ENCODE data around the gene OSBP. TPM values are rescaled to one million over a fixed set of nuclear protein-coding genes. Genes with fewer than 3 reads are reported as not detected.

The OSBP gene
- total RNA-seq, 1 experiment from 2014 or later = 43.8 TPM

DNA sequence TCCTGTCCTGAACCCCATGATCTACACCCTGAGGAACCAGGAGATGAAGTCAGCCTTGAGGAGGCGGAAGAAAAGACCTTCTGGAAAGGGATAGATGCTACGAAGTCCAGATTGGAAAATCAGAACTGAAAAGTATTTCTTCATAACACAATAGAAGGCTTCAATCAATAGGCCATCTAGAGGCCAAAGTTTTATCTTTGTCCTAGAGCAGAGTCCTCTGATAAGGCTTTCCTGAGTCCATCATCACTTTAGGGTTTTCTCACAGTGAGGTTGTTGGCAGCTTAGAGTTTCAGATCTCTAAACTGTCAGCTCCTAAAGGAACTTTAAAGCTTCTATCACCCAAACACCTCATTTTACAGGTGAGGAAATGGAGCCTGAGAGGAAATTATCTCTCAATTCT, 83.0 kb downstream of the OSBP start:
- Histone ChIP-seq H3K4me1 (ENCODE audit: control insufficient read depth in 1 of 2, insufficient read depth in 2 of 2, low read length in 2 of 2) (peaks cover 2 to 6% of the 10 kb centered on the region in 2 experiments; a peak in 3 of 4 replicates), H3K9me3 (ENCODE audit: control insufficient read depth in 1 of 2, insufficient read depth in 1 of 2, low read depth in 1 of 2, low read length in 2 of 2) (no peaks in the 10 kb centered on the region), H3K9ac (ENCODE audit: low read length) (no peak overlapping the region), H4K20me1 (ENCODE audit: insufficient read depth) (no peaks in the 10 kb centered on the region), H3K4me3 (replicated peaks in 1 of 2; ENCODE audit: low read depth in 1 of 2, low read length in 2 of 2) (no peak overlapping the region), H2AFZ (ENCODE audit: low read depth, low read length, poor library complexity, severe bottlenecking) (no peak overlapping the region), H3K27me3 (ENCODE audit: insufficient read depth, low read length) (no peaks in the 10 kb centered on the region), H3K4me2 (ENCODE audit: low read length) (no peak overlapping the region), H3K27ac (ENCODE audit: low read depth, low read length) (no peak overlapping the region), H3K36me3 (ENCODE audit: control insufficient read depth in 1 of 2, insufficient read depth in 2 of 2, low read length in 2 of 2) (no peaks in the 10 kb centered on the region), H3K79me2 (ENCODE audit: insufficient read depth, low read length) (no peaks in the 10 kb centered on the region), H3K9me2 (ENCODE audit: insufficient read depth) (no peaks in the 10 kb centered on the region)
- ChIA-PET RAD21 (ENCODE audit: low non-redundant PET in 1 of 2, low total read pairs in 2 of 2, uncharacterized antibody in 2 of 2, unreplicated experiment in 2 of 2) (no interaction called here), CTCF (no interaction called here), POLR2A (no interaction called here)
- no peak for ATAC-seq
- TF ChIP-seq, protein P1, sequence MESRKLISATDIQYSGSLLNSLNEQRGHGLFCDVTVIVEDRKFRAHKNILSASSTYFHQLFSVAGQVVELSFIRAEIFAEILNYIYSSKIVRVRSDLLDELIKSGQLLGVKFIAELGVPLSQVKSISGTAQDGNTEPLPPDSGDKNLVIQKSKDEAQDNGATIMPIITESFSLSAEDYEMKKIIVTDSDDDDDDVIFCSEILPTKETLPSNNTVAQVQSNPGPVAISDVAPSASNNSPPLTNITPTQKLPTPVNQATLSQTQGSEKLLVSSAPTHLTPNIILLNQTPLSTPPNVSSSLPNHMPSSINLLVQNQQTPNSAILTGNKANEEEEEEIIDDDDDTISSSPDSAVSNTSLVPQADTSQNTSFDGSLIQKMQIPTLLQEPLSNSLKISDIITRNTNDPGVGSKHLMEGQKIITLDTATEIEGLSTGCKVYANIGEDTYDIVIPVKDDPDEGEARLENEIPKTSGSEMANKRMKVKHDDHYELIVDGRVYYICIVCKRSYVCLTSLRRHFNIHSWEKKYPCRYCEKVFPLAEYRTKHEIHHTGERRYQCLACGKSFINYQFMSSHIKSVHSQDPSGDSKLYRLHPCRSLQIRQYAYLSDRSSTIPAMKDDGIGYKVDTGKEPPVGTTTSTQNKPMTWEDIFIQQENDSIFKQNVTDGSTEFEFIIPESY (IDR thresholded peaks at IDR 0.05; ENCODE audit: extremely low read depth, insufficient replicate concordance, low read length) = no peak
- TF ChIP-seq, protein P2, sequence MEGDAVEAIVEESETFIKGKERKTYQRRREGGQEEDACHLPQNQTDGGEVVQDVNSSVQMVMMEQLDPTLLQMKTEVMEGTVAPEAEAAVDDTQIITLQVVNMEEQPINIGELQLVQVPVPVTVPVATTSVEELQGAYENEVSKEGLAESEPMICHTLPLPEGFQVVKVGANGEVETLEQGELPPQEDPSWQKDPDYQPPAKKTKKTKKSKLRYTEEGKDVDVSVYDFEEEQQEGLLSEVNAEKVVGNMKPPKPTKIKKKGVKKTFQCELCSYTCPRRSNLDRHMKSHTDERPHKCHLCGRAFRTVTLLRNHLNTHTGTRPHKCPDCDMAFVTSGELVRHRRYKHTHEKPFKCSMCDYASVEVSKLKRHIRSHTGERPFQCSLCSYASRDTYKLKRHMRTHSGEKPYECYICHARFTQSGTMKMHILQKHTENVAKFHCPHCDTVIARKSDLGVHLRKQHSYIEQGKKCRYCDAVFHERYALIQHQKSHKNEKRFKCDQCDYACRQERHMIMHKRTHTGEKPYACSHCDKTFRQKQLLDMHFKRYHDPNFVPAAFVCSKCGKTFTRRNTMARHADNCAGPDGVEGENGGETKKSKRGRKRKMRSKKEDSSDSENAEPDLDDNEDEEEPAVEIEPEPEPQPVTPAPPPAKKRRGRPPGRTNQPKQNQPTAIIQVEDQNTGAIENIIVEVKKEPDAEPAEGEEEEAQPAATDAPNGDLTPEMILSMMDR (IDR thresholded peaks at IDR 0.05 in 2 of 3, conservative IDR thresholded peaks at IDR 0.05 in 1 of 3; ENCODE audit: borderline replicate concordance in 1 of 3, insufficient read depth in 1 of 3, low read depth in 2 of 3, low read length in 2 of 3) = no peak
- TF ChIP-seq ZNF274 (IDR thresholded peaks at IDR 0.05; ENCODE audit: low read depth, low read length) = no peak
- no peak for TF ChIP-seq ELF1 (IDR thresholded peaks at IDR 0.05; ENCODE audit: borderline replicate concordance, low read depth)
- TF ChIP-seq ZFX (IDR thresholded peaks at IDR 0.05) = no peak
- no peak for TF ChIP-seq POLR2A (IDR thresholded peaks at IDR 0.05; ENCODE audit: borderline replicate concordance, extremely low read depth, insufficient read depth, insufficient read length)
- no peak for TF ChIP-seq YY1 (IDR thresholded peaks at IDR 0.05; ENCODE audit: extremely low read depth, insufficient replicate concordance, low read depth, low read length)
- no peak for TF ChIP-seq EGR1 (IDR thresholded peaks at IDR 0.05; ENCODE audit: low read depth)
- TF ChIP-seq SIN3A (IDR thresholded peaks at IDR 0.05; ENCODE audit: low read depth) = no peak
- no peak for TF ChIP-seq JUND (IDR thresholded peaks at IDR 0.05)
- TF ChIP-seq RAD21 (IDR thresholded peaks at IDR 0.05; ENCODE audit: low read depth) = no peak
- DNase-seq (ENCODE audit: low read depth, low spot score) = no peak
- no TSS peak for BruUV-seq (replicated peaks)
- intact Hi-C loops (cut with micrococcal nuclease) = no loop called here
